Central memory CD4-positive, alpha-beta T cell (primary cell): Measurements from ENCODE around the gene SLC17A5.
"Not testable (repeated sequence)": the region's sequence is repeated elsewhere in the genome, so short reads cannot be mapped to it uniquely, and the experiment has no call there.

Experiments
- DNase-seq: peaks from one replicate; pipeline ENCODE4 v3.0.0; 2022

The SLC17A5 gene

DNA sequence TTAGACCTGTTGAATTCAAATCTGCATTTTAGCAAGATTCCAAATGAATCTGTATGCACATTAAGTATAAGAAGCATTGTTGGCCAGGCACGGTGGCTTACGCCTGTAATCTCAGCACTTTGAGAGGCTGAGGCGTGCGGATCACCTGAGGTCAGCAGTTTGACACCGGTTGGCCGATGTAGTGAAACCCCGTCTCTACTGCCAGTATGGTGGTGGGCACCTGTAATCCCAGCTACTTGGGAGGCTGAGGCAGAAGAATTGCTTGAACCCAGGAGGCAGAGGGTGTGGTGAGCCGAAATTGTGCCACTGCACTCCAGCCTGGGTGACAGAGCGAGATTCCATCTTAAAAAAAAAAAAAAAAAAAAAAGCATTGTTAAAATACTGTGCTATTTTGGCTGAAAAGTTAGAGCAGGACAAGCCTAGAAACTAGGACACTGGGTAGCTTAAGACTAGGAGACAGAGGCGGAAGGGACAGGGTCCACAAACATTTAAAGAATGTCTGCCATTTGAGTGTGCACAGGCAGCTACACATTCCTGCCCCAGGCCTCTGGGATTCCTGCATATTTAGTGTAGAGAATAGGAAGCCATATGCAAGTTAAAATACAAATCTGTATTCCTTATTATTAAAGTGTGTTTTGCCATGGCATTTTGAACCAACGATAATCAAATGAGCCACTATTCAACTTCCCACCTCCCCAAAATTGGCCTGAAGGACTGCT is 87.9 kb downstream of the SLC17A5 start:
- no peak for DNase-seq

DNA sequence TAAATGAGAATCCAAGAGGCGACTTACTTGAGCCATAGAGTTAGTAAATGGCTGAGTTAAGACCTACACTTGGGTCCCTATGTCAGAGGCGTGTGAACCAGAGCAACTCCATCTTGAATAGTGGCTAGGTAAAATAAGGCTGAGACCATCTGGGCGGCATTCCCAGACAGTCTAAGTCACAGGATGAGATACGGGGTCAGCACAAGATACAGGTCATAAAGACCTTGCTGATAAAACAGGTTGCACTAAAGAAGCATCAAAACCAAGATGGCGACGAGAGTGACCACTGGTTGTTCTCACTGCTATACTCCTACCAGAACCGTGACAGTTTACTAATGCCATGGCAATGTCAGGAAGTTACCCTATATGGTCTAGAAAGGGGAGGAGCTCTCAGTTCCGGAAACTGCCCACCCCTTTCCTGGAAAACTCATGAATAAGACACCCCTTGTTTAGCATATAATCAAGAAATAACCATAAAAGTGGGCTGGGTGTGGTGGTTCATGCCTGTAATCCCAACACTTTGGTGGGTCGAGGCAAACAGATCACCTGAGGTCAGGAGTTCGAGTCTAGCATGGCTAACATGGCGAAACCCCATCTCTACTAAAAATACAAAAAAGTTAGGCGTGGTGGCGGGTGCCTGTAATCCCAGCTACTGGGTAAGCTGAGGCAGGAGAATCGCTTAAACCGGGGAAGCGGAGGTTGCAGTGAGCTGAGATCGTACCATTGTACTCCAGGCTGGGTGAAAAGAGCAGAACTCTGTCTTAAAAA is 89.0 kb downstream of the SLC17A5 start:
- DNase-seq = no peak

DNA sequence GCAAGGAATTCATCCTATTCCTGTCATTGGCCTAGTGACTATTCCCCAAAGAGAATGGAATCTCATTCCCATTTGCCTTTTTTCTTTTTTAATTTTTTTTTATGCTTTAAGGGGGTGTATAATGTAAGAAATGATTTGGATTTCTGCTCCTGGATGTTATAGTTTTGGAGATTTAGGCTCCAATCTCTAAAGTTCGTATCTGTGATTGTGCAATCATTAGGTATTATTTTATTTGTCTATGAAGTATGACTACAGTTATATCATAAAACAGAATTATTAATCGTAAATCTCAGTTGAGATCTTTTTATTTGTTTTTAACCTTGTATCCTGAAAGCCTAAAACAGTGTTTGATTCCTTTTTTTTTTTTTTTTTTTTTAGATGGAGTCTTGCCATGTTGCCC is 91.2 kb downstream of the SLC17A5 start:
- no peak for DNase-seq

DNA sequence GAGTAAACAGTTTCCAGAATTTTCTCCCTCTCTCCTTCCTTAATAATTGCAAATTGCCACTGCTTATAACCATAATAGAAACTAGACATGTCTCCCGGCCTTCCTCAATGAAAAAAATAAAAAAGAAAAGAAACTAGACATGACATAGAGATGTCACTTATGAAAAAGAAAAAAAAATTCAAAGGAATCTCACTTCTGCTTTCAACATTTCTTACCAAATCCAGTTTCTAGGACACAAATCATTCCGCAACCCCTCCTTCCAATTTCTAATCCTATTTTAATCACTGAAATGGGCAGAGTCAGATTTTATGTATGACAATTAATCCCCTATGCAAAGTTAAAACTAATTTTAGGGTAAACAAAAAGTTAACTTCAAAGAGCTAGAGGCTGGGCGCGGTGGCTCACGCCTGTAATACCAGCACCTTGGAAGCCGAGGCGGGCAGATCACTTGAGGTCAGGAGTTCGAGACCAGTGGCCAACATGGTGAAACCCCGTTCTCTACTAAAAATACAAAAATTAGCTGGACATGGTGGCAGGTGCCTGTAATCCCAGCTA is 92.9 kb downstream of the SLC17A5 start:
- DNase-seq = no peak

DNA sequence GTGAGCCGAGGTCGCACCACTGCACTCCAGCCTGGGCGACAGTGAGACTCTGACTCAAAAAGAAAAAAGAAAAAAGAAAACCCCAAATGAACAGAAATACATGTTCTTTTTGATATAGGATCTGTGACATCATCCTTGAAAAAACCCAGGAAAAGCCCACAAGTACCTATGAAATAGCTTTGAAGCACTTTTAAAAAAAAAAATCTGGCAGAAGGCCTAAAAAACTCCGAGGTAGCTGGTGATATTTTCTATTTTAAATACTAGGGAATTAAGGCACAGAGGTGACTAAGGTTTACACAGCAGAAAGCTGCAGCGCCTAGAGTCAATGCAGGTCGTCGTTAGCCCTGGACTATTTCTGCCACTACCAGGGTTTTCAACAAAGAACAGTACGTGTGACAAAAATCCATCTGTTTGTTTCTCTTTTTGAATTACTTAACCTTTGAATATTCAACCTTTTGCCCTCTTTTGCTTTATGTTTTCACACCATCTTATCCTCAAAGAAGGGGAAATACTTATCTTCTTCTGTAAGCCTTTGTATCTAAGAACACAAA is 93.5 kb downstream of the SLC17A5 start:
- no peak for DNase-seq

DNA sequence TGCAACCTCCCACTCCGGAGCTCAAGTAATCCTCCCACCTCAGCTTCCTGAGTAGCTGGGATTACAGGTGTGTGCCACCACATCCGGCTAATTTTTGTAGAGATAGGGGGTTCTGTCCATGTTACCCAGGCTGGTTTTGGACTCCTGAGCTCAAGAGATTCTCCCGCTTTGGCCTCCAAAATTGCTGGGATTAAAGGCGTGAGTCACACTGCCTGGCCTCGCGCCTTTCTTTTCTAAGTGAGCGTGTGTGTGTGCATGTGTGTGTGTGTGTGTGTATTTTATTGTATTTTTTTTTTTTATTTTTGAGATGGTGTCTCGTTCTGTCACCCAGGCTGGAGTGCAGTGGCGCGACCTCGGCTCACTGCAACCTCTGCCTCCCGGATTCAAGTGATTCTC is 94.4 kb downstream of the SLC17A5 start:
- not testable (repeated sequence) for DNase-seq

DNA sequence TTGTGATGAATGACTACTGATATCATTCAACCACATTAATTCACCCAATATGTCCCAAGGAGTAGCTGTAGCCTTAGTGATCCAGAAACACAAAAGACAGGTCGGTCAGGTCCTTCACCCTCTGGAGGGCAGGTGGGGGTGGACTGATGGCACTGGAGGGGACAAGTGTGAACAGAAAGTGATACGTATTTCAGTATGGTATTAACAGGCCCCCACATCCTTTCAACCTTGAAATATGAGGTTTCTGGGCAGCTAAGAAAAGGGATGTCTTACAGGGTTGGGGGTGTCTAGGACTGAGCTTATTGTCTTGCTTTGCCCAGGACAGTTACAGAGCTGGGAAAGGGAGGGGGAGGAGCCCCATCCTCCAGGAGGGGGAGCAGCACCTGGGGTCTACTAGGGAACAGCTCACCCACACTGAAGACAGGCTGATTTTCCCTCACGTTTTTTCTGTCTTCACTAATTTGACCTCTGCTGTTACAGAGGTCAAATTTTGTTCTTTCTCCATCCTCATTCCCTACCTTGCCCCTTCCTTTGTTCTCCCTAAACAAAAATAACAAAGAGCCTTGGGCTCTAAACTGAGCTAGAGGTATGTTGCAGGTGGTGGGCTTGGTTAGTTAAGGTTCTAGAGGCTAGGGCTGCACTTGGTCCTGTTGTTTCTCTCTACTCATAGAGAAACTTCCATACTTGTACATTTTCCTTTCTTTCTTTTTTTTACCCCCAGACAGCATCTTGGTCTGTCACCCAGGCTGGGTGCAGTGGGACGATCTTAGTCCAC is 95.0 kb downstream of the SLC17A5 start:
- no peak for DNase-seq

DNA sequence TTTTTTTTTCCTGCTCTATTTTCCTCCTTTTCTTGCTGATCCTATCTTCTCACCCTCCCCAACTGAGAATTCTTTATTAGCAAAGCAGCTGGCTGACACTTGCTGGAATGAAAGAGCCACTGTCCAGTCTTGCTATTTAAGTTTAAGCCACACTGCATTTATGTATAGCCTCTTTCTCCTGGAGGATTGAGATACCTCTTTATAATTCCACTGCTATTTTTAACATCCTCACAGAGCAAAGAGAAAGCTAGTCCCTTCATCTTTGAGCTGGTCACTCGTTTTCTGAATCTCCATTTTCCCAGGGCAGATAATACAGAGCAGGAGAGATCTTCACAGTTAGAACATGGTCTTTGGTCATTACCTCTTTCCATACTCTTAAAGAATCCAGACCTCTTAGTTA is 97.0 kb downstream of the SLC17A5 start:
- DNase-seq = no peak

DNA sequence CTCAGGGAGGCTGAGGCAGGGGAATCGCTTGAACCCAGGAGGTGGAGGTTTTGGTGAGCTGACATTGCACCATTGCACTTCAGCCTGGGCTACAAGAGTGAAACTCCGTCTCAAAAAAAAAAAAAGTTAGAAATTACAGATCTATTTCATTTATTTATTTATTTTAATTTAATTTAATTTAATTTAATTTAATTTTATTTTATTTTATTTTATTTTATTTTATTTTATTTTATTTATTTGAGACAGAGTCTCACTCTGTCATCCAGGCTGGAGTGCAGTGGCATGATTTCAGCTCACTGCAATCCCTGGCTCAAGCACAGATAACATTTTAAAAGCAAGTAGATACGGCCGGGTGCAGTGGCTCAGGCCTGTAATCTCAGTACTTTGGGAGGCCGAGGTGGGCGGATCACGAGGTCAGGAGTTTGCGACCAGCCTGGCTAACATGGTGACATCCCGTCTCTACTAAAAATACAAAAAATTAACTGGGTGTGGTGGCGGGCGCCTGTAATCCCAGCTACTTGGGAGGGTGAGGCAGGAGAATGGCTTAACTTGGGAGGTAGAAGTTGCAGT is 98.3 kb downstream of the SLC17A5 start:
- not testable (repeated sequence) for DNase-seq

DNA sequence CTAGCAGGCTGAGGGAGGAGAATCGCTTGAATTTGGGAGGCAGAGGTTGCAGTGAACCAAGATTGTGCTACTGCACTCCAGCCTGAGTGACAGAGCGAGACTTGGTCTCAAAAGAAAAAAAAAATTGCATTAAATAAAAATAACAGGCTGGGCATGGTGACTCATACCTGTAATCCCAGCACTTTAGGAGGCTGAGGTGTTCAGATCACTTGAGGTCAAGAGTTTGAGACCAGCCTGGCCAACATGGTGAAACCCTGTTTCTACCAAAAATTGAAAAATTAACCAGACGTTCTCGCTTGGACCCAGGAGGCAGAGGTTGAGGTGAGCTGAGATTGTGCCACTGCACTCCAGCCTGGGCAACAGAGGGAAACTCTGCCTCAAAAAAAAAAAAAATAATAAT is 102.7 kb downstream of the SLC17A5 start:
- not testable (repeated sequence) for DNase-seq

DNA sequence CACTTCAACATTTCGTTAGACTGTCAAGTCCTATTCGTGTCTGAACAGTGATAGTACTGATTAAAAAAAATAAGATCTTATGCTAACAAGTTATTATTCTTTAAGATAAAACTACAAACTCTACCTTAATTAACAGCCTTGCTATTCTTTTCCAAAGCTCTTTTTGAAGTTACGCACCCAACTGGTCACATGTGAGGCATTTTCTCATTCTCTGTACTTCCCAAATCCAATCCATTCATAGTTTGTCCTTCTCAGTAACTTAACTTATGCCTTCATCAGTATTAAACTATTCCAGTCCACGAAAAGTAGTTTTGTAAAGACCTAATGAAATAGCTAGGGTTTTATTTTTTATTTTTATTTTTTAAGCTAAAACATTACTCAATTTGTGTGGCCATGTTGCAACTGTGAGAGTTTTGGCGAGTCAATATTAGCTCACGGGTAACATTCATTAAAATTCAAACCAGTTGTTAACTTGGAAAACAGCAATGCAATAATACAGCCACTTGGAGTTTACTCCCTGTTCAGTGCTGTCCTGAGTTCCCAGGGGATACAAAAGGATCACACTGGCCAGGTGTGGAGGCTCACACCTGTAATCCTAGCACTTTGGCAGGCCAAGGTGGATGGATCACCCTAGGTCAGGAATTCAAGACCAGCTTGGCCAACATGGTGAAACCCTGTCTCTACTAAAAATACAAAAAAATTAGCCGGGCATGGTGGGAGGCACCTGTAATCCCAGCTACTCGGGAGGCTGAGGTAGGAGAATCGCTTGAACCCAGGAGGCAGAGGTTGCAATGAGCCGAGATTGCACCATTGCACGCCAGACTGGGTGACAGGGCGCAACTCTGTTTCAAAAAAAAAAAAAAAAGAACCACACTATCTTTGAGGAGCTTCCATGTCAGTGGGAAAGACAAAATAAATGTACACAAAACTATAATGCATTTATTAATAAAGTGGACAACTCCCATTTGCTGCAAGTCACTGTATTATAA is 105.0 kb downstream of the SLC17A5 start:
- DNase-seq = no peak

DNA sequence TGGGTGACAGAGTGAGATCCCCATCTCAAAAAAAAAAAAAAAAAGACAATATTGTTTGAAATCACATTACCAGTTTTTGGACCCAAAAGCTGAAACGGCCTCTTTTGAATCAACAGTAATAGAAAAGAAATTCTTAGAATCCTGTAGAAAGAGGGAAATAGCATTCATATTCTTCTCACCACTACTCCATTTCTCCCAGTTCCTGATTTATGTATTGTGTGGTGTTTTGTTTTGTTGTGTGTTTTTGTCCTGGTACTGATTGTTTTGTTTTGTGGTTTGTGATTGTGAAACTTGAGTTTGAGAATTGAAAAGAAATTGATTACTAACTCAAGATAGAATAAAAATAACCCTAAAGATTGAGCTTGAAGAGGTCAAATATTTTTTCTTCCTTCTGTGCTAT is 106.8 kb downstream of the SLC17A5 start:
- no peak for DNase-seq
